Measurements from ENCODE around the gene RNF157. TPM values are rescaled to one million over a fixed set of nuclear protein-coding genes. Genes with fewer than 3 reads are reported as not detected.

The RNF157 gene
- total and polyA plus RNA-seq, 9 of the 15 experiments (the other 6 are each of a cell fraction or from before 2014, with no cell fraction given): 8.1 to 31.7 (median 20.8) TPM

DNA sequence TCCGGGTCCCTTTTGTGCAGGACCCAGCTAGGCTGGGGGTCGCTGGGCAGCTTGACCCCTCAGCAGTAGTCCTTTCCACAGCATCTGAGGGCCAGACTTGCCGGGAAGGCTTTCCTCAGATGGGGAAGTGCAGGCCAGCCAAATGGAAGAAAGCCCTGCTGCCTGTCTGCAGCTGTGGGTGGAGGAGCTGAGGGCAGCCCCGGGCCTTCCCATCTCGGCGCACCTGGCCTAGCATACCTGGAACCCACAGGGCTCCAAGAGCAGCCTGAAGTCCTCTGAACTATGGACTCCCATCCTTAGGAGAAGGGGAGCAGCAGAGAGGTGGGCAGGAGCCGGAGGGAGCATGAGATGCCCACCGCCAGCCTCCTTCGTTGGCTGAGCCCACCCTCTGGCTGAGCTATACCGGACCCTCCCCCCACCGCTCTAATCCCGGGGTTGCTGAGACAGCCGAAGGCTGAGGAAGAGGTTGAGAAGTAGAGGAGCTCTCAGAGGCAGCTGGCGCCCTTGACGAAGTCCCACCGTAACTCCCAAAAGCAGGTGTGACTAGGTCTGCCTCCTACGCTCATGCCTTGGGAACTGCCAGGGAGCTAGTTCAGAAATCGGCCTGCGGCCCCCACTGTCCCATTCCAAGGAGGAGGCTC, 38.1 kb upstream of the RNF157 start (continued):
- TF ChIP-seq, protein P1, sequence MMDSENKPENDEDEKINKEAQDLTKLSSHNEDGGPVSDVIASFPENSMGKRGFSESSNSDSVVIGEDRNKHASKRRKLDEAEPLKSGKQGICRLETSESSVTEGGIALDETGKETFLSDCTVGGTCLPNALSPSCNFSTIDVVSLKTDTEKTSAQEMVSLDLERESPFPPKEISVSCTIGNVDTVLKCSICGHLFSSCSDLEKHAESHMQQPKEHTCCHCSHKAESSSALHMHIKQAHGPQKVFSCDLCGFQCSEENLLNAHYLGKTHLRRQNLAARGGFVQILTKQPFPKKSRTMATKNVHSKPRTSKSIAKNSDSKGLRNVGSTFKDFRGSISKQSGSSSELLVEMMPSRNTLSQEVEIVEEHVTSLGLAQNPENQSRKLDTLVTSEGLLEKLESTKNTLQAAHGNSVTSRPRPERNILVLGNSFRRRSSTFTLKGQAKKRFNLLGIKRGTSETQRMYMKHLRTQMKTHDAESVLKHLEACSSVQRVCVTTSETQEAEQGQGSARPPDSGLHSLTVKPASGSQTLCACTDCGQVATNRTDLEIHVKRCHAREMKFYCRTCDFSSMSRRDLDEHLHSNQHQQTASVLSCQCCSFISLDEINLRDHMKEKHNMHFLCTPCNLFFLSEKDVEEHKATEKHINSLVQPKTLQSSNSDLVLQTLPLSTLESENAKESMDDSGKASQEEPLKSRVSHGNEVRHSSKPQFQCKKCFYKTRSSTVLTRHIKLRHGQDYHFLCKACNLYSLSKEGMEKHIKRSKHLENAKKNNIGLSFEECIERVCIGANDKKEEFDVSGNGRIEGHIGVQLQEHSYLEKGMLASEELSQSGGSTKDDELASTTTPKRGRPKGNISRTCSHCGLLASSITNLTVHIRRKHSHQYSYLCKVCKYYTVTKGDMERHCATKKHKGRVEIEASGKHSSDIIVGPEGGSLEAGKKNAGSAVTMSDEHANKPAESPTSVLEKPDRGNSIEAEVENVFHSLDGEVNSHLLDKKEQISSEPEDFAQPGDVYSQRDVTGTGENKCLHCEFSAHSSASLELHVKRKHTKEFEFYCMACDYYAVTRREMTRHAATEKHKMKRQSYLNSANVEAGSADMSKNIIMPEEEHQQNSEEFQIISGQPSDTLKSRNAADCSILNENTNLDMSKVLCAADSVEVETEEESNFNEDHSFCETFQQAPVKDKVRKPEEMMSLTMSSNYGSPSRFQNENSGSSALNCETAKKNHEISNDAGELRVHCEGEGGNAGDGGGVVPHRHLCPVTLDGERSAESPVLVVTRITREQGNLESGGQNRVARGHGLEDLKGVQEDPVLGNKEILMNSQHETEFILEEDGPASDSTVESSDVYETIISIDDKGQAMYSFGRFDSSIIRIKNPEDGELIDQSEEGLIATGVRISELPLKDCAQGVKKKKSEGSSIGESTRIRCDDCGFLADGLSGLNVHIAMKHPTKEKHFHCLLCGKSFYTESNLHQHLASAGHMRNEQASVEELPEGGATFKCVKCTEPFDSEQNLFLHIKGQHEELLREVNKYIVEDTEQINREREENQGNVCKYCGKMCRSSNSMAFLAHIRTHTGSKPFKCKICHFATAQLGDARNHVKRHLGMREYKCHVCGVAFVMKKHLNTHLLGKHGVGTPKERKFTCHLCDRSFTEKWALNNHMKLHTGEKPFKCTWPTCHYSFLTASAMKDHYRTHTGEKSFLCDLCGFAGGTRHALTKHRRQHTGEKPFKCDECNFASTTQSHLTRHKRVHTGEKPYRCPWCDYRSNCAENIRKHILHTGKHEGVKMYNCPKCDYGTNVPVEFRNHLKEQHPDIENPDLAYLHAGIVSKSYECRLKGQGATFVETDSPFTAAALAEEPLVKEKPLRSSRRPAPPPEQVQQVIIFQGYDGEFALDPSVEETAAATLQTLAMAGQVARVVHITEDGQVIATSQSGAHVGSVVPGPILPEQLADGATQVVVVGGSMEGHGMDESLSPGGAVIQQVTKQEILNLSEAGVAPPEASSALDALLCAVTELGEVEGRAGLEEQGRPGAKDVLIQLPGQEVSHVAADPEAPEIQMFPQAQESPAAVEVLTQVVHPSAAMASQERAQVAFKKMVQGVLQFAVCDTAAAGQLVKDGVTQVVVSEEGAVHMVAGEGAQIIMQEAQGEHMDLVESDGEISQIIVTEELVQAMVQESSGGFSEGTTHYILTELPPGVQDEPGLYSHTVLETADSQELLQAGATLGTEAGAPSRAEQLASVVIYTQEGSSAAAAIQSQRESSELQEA (IDR thresholded peaks at IDR 0.05; ENCODE audit: low read depth): no peak
- TF ChIP-seq POLR2G (IDR thresholded peaks at IDR 0.05; ENCODE audit: low read depth, low read length) (peak; percentile 1; the same call in 1 of the 2 replicates), IRF2 (CRISPR knock-in tag; IDR thresholded peaks at IDR 0.05) (0 out of 2 replicates have a peak, but pooled peaks have one; percentile 34), ZBTB17 (CRISPR knock-in tag; IDR thresholded peaks at IDR 0.05) (no peak), LCOR (CRISPR knock-in tag; IDR thresholded peaks at IDR 0.05) (no peak)
